Activated CD4-positive, alpha-beta memory T cell treated with anti-CD3 and anti-CD28 coated beads for 36 hours (primary cell): ENCODE measurements around the gene RPTOR. TPM values are rescaled to one million over a fixed set of nuclear protein-coding genes. Genes with fewer than 3 reads are reported as not detected.
"Not testable (repeated sequence)": the region's sequence is repeated elsewhere in the genome, so short reads cannot be mapped to it uniquely, and the experiment has no call there.

ENCODE experiments used
- CTCF ChIA-PET: fragments of 350-600 bp; sonication (Branson Sonifier 250); formaldehyde crosslinking; loops from one replicate; lab custom pipeline; 2021; ENCODE audit warnings: antibody characterized with exemption, inconsistent platforms; lab: Charles Lee
- POLR2A ChIA-PET: fragments of 350-600 bp; sonication (Branson Sonifier 250); formaldehyde crosslinking; loops from one replicate; lab custom pipeline; 2021; ENCODE audit warnings: antibody characterized with exemption; lab: Charles Lee
- DNase-seq: peaks from one replicate; pipeline ENCODE4 v3.0.0-alpha.2; 2020
- H3K27ac Mint-ChIP-seq: one replicate; pipeline ENCODE4 v1.8.0; 2021; ENCODE audit warnings: mixed read lengths
- H3K27me3 Mint-ChIP-seq: one replicate; pipeline ENCODE4 v1.8.0; 2021; ENCODE audit warnings: mixed read lengths
- H3K36me3 Mint-ChIP-seq: one replicate; pipeline ENCODE4 v1.8.0; 2021; ENCODE audit warnings: mixed read lengths
- H3K4me1 Mint-ChIP-seq: one replicate; pipeline ENCODE4 v1.8.0; 2021; ENCODE audit warnings: low read depth, mixed read lengths
- H3K4me3 Mint-ChIP-seq: one replicate; pipeline ENCODE4 v1.8.0; 2021; ENCODE audit warnings: mild to moderate bottlenecking, mixed read lengths
- H3K9me3 Mint-ChIP-seq: one replicate; pipeline ENCODE4 v1.8.0; 2021; ENCODE audit warnings: mixed read lengths
- intact Hi-C: fragments of 100-400 bp; cut with micrococcal nuclease; formaldehyde crosslinking; loops from one replicate; pipeline ENCODE4 v1.15.1; 2023
- total RNA-seq, 2 experiments: library from RNA; stranded (reverse); gene quantifications; one replicate each; pipeline ENCODE4 v1.2.3, GENCODE V29; 2021

Gene RPTOR
- total RNA-seq, 2 experiments from 2014 or later: 41.5 to 47.9 TPM

DNA sequence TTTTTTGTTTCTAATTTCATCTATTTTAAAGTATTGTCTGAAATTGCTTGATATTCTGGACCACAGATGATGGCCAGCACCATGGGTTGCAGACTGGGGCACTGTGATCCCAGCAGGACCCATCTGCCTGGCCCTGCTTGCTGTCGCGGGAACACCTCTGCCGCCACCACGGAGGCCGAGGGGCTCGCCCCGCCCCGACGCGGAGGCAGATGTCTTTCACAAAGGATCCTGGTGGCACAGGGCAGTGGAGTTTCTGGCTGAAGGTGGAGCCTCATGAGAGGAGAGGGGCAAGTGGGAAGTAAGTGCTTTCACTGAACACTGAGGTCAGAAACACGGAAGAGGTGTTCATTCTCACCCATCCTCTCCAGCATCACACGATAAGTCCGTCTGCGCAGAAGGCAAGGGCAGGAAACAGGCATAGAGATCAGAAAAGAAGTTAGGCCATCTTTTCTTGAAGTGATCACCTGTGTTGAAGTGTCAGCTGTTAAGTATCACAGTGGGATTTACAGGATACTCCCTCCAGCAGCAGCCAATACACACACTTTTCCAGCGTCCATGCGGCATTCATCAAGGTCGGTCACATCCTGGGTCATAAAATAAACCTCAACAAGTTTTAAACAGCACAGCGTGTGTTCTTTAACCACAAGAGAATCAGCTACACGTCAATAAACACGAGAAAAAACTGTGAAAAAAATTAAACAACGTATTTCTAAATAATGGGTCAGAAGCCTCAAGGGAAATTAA, 194.5 kb downstream of the RPTOR start:
- H3K4me1 Mint-ChIP-seq: peaks cover 21% of the 10 kb centered on the region
- ChIA-PET POLR2A (no interaction called here), CTCF (interaction anchor here (1.1 kb wide), 1 partner anchor 12 kb away, joined by 3 read pairs; no protein-coding TSS in a partner anchor)
- no peaks in the 10 kb centered on the region for H3K36me3 Mint-ChIP-seq
- no peaks in the 10 kb centered on the region for H3K9me3 Mint-ChIP-seq
- H3K27ac Mint-ChIP-seq: no peak overlapping the region
- intact Hi-C loops: no loop called here
- no peak overlapping the region for H3K4me3 Mint-ChIP-seq
- no peak for DNase-seq
- no peaks in the 10 kb centered on the region for H3K27me3 Mint-ChIP-seq

- intact Hi-C loops: no loop called here
- H3K9me3 Mint-ChIP-seq: no peaks in the 10 kb centered on the region
- H3K4me1 Mint-ChIP-seq: peaks cover 23% of the 10 kb centered on the region
- ChIA-PET POLR2A (no interaction called here), CTCF (no interaction called here)
- no peaks in the 10 kb centered on the region for H3K27me3 Mint-ChIP-seq
- no peak overlapping the region for H3K27ac Mint-ChIP-seq
- no peak for DNase-seq
- H3K36me3 Mint-ChIP-seq: no peaks in the 10 kb centered on the region
- no peak overlapping the region for H3K4me3 Mint-ChIP-seq
Observed at GRCh38 chr17:80740141-80740540, 195.5 kb downstream of the RPTOR start.

DNA sequence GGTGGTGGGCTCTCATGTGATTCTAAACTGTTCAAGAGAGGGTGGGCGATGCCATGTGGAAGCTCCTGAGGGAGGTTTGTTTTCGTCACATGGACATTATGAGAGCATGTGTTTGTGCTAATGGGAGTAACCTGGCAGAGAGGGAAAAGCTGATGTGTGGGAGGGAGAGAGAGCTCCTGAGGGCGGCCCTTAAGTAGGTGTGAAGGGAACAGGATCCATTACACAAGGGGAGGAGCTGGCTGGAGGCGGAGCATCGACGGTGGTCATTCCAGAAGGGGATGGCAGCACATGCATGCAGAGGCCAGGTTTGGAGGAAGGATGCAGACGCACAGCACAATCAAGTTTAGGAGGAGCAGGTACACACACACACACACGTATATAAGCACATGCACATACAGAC, 197.5 kb downstream of the RPTOR start:
- H3K27ac Mint-ChIP-seq: no peak overlapping the region

DNA sequence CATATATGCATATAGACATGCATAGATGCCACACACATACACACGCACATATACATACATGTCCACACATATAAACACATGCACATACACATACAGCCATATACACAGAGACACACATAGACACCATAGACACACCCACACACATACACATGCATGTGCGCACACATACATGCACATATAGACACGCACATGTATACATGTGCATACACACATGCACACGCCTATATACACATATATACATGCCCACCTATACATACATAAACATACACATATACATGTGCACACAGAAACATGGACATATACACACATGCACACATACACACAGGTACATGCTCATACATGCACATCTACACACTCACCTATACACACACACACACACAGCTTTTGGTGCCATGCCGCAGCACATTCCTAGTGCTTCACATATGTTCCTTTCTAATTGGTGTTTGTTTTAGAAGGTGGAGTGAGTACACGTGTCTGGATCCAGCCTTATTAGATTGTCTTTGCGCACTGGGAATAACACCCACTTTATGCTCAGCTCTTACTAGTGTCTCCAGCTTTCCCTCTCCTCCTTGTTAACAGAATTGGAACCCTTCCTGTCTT, 198.0 kb downstream of the RPTOR start:
- Mint-ChIP-seq H3K27ac (peak overlapping the region; percentile 4), H3K36me3 (peaks cover 2% of the 10 kb centered on the region), H3K27me3 (no peaks in the 10 kb centered on the region), H3K4me1 (peaks cover 33% of the 10 kb centered on the region), H3K4me3 (no peak overlapping the region), H3K9me3 (no peaks in the 10 kb centered on the region)
- CTCF ChIA-PET: no interaction called here
- POLR2A ChIA-PET: no interaction called here
- DNase-seq: no peak
- intact Hi-C loops: no loop called here

More for the DNA sequence above, 197.5 kb downstream of the RPTOR start:
- ChIA-PET POLR2A (no interaction called here), CTCF (no interaction called here)
- H3K9me3 Mint-ChIP-seq: no peaks in the 10 kb centered on the region
- H3K4me3 Mint-ChIP-seq: no peak overlapping the region
- DNase-seq: no peak
- peaks cover 33% of the 10 kb centered on the region for H3K4me1 Mint-ChIP-seq
- H3K36me3 Mint-ChIP-seq: no peaks in the 10 kb centered on the region
- no peaks in the 10 kb centered on the region for H3K27me3 Mint-ChIP-seq
- intact Hi-C loops: no loop called here

DNA sequence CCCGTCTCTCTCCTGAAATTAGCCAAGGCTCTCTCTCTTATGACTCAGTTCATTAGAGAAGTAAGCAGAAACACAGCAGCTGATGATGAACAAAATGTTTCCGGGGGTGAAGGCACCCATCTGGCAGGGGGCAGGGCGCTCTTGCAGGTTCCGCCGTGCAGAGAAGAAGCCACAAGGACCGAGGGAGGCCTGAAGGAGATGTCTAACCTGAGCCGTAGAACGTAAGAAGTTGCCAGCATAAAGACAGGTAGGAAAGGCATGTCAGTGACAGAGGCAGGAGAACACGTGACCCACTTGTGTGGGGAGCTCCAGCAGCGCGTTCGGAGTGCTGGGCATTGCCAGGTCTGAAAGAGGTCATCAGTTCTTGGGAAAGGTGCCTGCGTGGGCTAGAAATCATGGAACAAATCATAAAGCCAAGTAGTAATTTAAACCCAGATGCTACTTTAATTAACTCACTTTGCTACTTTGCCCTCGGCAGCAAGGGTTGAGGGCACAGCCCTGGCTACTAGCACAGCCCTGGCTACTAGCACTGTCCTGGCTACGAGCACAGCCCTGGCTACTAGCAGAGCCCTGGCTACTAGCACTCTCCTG, 198.6 kb downstream of the RPTOR start:
- Mint-ChIP-seq H3K4me1 (peaks cover 33% of the 10 kb centered on the region), H3K36me3 (peaks cover 2% of the 10 kb centered on the region), H3K9me3 (no peaks in the 10 kb centered on the region), H3K27ac (peak overlapping the region; percentile 4), H3K4me3 (peak overlapping the region; percentile 32), H3K27me3 (no peaks in the 10 kb centered on the region)
- CTCF ChIA-PET: no interaction called here
- intact Hi-C loops: no loop called here
- DNase-seq: peak; percentile 58
- POLR2A ChIA-PET: no interaction called here

- H3K27me3 Mint-ChIP-seq, H3K4me3 Mint-ChIP-seq, H3K27ac Mint-ChIP-seq, intact Hi-C loops, DNase-seq, H3K9me3 Mint-ChIP-seq, POLR2A ChIA-PET, CTCF ChIA-PET, H3K36me3 Mint-ChIP-seq: not testable (repeated sequence)
- peaks cover 33% of the 10 kb centered on the region for H3K4me1 Mint-ChIP-seq
Observed at GRCh38 chr17:80743973-80744372, 199.3 kb downstream of the RPTOR start.

GRCh38 chr17:80744725-80745124, 200.1 kb downstream of the RPTOR start:
- H3K9me3 Mint-ChIP-seq, POLR2A ChIA-PET, H3K27ac Mint-ChIP-seq, intact Hi-C loops, H3K27me3 Mint-ChIP-seq, H3K36me3 Mint-ChIP-seq, H3K4me3 Mint-ChIP-seq, DNase-seq: not testable (repeated sequence)
- CTCF ChIA-PET: interaction anchor here (1.2 kb wide), 3 partner anchors 133 to 169 kb away, joined by 3 to 5 read pairs (median 4); no protein-coding TSS in a partner anchor
- H3K4me1 Mint-ChIP-seq: peaks cover 30% of the 10 kb centered on the region

- Mint-ChIP-seq H3K4me1 (peaks cover 31% of the 10 kb centered on the region), H3K27ac (no peak overlapping the region), H3K9me3 (no peaks in the 10 kb centered on the region), H3K27me3 (no peaks in the 10 kb centered on the region), H3K36me3 (peaks cover 2% of the 10 kb centered on the region), H3K4me3 (no peak overlapping the region)
- DNase-seq: no peak
- intact Hi-C loops: no loop called here
- POLR2A ChIA-PET: no interaction called here
- CTCF ChIA-PET: interaction anchor here (1.2 kb wide), 3 partner anchors 132 to 170 kb away, joined by 3 to 5 read pairs (median 4); no protein-coding TSS in a partner anchor
Observed at GRCh38 chr17:80745183-80745582, 200.5 kb downstream of the RPTOR start.

- H3K27ac Mint-ChIP-seq: peak overlapping the region; percentile 42
- H3K9me3 Mint-ChIP-seq: no peaks in the 10 kb centered on the region
- intact Hi-C loops: no loop called here
- H3K27me3 Mint-ChIP-seq: no peaks in the 10 kb centered on the region
- ChIA-PET CTCF (no interaction called here), POLR2A (no interaction called here)
- peaks cover 2% of the 10 kb centered on the region for H3K36me3 Mint-ChIP-seq
- no peak overlapping the region for H3K4me3 Mint-ChIP-seq
- peaks cover 32% of the 10 kb centered on the region for H3K4me1 Mint-ChIP-seq
- DNase-seq: peak; percentile 36
Observed at GRCh38 chr17:80746262-80746935, 201.8 kb downstream of the RPTOR start.

DNA sequence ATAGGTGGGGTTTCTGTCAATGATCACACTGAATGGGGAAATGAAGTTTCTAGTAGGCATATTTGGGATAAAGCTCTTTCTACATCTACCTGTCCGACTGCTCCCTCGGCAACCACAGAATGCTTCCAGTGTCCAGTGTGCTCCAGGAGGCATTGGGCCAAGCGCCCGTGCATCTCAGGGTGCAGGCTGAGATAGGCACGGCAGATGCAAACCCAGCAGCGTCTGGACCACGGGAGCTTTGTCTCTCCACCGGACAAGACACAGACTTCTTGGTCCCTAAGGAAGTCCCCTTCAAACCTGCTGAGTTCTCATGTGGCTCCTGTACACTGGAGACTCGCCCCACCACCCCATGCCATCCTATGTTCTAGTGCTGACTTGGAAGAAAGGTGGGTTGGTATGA, 202.8 kb downstream of the RPTOR start:
- Mint-ChIP-seq H3K4me1 (peaks cover 23% of the 10 kb centered on the region), H3K27me3 (no peaks in the 10 kb centered on the region), H3K4me3 (no peak overlapping the region), H3K9me3 (no peaks in the 10 kb centered on the region), H3K36me3 (peaks cover 2% of the 10 kb centered on the region), H3K27ac (no peak overlapping the region)
- CTCF ChIA-PET: no interaction called here
- intact Hi-C loops: no loop called here
- POLR2A ChIA-PET: no interaction called here
- DNase-seq: no peak

- ChIA-PET POLR2A (no interaction called here), CTCF (no interaction called here)
- H3K9me3 Mint-ChIP-seq: no peaks in the 10 kb centered on the region
- no peak overlapping the region for H3K27ac Mint-ChIP-seq
- intact Hi-C loops: no loop called here
- H3K4me3 Mint-ChIP-seq: no peak overlapping the region
- DNase-seq: no peak
- peaks cover 15% of the 10 kb centered on the region for H3K36me3 Mint-ChIP-seq
- peaks cover 17% of the 10 kb centered on the region for H3K4me1 Mint-ChIP-seq
- H3K27me3 Mint-ChIP-seq: no peaks in the 10 kb centered on the region
Observed at GRCh38 chr17:80749611-80750010, 205.0 kb downstream of the RPTOR start.

DNA sequence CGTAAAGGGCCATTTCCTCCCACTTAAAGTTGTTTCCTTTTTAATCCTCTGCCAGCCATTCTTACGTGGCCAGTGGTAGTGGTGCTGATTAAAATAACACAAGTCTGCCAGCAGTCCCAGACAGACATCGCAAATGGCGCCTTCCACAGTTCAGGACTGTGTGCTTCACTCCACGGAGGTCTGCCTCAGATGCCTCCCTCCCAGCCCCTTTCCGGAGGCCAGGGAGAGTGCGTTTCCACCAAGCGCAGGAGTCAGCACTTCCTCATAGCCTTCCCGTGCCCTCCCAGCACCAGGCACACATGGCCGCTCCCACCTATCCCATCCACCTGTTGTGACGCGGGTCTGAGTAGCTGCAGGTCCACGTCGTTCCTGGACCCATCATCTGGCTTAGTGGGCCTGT, 205.6 kb downstream of the RPTOR start:
- H3K4me1 Mint-ChIP-seq: peaks cover 13% of the 10 kb centered on the region
- POLR2A ChIA-PET: no interaction called here

More for the DNA sequence above, 205.6 kb downstream of the RPTOR start:
- no peaks in the 10 kb centered on the region for H3K27me3 Mint-ChIP-seq
- CTCF ChIA-PET: no interaction called here
- DNase-seq: no peak
- peaks cover 17% of the 10 kb centered on the region for H3K36me3 Mint-ChIP-seq
- intact Hi-C loops: no loop called here
- no peak overlapping the region for H3K4me3 Mint-ChIP-seq
- H3K9me3 Mint-ChIP-seq: no peaks in the 10 kb centered on the region
- H3K27ac Mint-ChIP-seq: no peak overlapping the region
